Epithelial cell of esophagus (primary cell): Measurements from ENCODE around the gene DPH3.

Source experiments
- DNase-seq: peaks from one replicate; pipeline ENCODE4 v3.0.0; 2010; ENCODE audit warnings: low read depth
- H3K4me3 ChIP-seq: 2 replicates; pipeline ENCODE4 v1.5.1; 2011; ENCODE audit warnings: mild to moderate bottlenecking, low read length, control low read depth
- CTCF ChIP-seq: IDR thresholded peaks from 2 replicates; pipeline ENCODE4 v1.5.1; 2011; ENCODE audit warnings: low read depth, mild to moderate bottlenecking, low read length, control low read depth, inconsistent platforms; ENCODE audit not compliant: insufficient read depth; ENCODE audit errors: missing control alignments

DPH3 gene

GRCh38 chr3:16300307-16300706, 35.6 kb upstream of the DPH3 start:
- DNase-seq = no peak
- H3K4me3 ChIP-seq = no peak overlapping the region
- no peak for TF ChIP-seq CTCF

- TF ChIP-seq CTCF = no peak
- no peak overlapping the region for H3K4me3 ChIP-seq
- no peak for DNase-seq
Measured at GRCh38 chr3:16299746-16300145, 35.0 kb upstream of the DPH3 start.

- TF ChIP-seq CTCF = no peak
- H3K4me3 ChIP-seq = no peak overlapping the region
- DNase-seq = no peak
Measured at GRCh38 chr3:16298891-16299290, 34.1 kb upstream of the DPH3 start.

- no peak for TF ChIP-seq CTCF
- DNase-seq = no peak
Measured at GRCh38 chr3:16297997-16298885, 33.5 kb upstream of the DPH3 start.

GRCh38 chr3:16295298-16295890, 30.7 kb upstream of the DPH3 start:
- no peak overlapping the region for H3K4me3 ChIP-seq
- no peak for DNase-seq
- TF ChIP-seq CTCF = no peak

More at GRCh38 chr3:16297997-16298885, 33.5 kb upstream of the DPH3 start:
- H3K4me3 ChIP-seq = no peak overlapping the region

GRCh38 chr3:16294844-16295243, 30.1 kb upstream of the DPH3 start:
- DNase-seq = no peak
- TF ChIP-seq CTCF = no peak
- no peak overlapping the region for H3K4me3 ChIP-seq
